Renal cortex interstitium (tissue), 11 donors: Measurements from ENCODE around the gene OXNAD1. TPM values are rescaled to one million over a fixed set of nuclear protein-coding genes. Genes with fewer than 3 reads are reported as not detected.
"Not testable (repeated sequence)": the region's sequence is repeated elsewhere in the genome, so short reads cannot be mapped to it uniquely, and the experiment has no call there.

Experiments used
- DNase-seq, 11 donors: peaks; one replicate each; pipeline ENCODE4 v3.0.0-alpha.2; 2013; ENCODE audit warnings: low read depth in 9 of 11, low spot score in 4 of 11; ENCODE audit errors: extremely low read depth in 1 of 11
- polyA plus RNA-seq, 3 donors: library from polyadenylated mRNA; unstranded; fragments of 120-200 nt; gene quantifications; one replicate each; pipeline ENCODE4 v1.2.1, GENCODE V29; 2013; ENCODE audit not compliant: insufficient read length in 3 of 3

Gene OXNAD1
- polyA plus RNA-seq, 3 donors = 15.6 to 17.3 (median 16.3) TPM

DNA sequence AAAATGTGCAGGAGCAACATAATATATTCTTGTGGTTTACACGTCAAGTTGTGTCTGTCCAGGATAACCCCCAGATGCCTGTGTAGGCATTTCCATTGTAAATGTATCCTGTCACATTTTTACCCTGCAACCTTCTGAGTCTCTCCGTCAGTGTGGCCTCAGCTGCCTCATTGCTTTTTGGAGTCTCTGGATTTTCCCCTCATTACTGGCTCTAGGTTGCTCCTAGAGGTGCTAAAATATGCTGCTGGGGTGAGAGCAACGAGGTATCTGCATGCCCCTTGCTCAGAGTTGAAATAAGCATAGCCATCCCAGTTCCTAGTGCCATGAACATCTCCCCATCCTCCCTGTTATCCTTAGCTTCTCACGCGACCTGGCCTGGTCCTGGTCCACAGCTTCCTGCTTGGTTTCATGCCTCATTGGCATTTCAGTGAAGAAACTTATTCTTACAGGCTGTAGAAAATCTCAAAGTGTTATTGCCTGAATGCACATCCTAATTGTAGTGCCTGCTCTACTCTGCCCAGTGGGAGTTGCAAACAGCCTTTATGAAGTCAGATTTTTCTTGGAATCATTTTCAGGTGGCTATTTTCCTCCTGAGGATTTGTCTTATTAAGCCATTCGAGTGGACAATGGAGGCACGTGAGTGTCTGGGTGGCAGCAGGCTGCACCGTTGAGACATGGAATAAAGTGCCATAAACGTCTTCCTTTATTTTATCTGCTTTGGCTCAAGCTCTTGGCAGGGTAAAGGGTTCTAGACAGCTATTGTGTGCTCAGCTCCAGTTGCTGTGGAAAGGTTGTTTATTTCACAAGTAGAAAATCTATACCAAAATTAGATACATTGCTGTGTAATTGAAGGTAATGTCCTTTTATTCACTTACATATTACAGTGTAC, 33.2 kb downstream of the OXNAD1 start:
- DNase-seq = no peak

DNA sequence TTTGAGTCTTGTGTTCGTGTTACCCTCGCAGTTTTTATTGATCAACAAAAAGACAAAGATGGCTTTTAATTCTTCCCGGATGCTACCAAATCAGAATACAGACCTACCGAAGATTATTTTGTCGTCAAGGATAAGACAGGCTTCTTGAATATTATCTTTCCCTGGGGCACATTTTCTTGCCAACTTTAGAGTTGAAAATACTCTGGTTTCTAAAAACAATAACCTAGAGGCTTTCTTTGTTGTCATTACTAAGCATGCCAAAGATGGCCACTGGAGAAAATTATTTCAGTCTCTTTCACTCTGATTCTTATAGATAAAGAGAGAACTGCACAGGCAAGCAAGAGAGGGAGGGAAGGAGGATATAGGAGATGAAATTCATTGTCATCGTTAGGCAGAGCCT, 33.9 kb downstream of the OXNAD1 start:
- no peak for DNase-seq

DNA sequence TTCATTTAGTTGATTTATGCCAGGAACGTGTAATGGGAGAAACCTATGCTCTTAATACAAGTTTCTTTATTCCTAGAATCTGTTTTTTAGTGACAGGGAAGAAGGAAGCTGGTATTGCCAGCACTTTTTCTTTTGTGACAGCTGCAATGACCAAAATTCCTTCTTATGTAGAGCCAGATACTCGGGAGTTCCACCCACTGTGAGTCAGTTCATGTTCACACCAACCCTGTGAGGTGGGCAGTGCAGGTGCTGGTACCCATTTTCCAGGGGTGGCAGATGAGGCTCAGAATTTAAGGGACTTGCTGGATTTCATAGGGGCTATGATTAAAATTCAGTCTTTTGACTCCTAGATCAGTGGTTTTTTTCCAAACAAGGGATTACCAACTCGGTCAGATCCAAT, 34.7 kb downstream of the OXNAD1 start:
- DNase-seq = no peak

DNA sequence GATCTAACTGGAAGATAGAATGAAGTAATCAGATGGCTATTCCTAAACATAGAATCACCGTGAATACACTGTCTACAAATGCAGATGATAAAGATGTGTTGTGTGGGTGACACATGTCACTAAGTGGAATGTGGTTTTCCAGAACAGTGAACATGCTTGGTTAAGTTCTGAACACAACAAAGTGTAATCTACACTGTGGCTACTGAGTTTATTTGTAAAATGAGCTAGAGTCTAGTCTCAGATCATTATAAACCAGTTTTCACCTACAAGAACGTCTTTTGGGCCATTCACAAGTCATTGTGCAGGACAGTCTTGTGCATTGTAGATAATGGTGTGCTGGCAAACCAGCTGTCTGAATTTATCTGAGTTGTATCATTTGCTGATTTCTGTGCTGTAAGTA, 35.3 kb downstream of the OXNAD1 start:
- no peak for DNase-seq

DNA sequence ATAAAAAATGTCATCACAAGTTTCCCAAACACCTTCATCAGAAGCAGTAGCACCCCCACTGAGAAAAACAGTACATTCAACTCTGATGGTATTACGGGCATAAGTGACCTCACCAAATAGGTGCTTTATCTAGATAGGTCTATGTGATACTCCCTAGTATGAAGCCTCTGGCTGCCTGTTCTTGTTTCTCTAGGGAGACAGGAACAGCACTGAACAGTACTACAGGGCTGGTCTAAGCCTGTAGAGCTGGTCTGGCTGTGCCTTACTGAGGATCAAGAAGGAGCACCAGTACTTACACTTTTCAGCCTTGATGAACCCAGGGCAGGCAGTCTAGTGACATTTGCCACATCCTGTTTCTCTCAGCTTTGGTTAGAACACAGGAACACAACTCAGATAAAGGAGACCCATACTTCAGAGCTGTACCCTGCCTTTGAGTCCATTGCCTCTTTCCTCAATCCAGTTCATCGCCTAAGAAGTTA, 35.9 kb downstream of the OXNAD1 start:
- DNase-seq = no peak

DNA sequence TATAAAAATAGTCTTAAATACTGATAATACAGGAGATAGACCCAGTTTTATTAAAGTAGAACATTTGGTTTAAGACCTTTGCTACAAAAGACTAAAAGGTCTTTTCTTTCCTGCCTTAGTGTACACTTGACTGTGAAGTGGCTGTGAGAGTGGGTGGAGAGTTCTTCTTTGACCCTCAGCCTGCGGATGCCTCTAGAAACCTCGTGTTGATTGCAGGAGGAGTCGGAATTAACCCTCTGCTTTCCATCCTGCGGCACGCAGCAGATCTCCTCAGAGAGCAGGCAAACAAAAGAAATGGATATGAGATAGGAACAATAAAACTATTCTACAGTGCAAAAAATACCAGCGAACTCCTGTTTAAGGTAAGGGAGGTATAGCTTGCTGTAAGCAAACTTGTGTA, 36.5 kb downstream of the OXNAD1 start:
- no peak for DNase-seq

DNA sequence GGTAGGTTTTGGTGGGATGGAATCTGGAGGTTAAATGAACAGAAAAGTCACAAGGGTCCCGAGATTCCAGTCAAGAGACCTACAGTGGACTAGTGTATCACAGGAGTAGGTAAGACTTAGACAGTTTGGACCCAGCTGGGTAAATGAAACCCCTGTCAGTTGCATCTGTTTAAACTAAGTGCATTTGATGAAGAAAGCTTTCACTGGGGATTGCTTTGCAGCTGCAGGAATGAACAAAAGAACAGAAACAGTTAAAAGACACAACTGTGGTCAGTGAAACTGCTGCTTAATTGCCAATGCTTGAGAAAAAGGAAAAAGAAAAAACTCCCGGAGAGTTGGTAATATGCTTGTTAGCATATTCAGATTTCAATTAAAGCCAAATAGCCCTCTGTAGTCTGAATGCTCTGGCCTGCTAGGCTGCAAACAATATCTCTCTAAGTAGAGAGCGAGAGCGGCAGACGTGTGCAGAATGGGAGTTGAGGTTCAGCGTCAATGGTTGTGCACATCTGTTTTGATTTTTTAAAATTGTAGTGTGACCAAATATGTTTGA, 37.1 kb downstream of the OXNAD1 start:
- no peak for DNase-seq

DNA sequence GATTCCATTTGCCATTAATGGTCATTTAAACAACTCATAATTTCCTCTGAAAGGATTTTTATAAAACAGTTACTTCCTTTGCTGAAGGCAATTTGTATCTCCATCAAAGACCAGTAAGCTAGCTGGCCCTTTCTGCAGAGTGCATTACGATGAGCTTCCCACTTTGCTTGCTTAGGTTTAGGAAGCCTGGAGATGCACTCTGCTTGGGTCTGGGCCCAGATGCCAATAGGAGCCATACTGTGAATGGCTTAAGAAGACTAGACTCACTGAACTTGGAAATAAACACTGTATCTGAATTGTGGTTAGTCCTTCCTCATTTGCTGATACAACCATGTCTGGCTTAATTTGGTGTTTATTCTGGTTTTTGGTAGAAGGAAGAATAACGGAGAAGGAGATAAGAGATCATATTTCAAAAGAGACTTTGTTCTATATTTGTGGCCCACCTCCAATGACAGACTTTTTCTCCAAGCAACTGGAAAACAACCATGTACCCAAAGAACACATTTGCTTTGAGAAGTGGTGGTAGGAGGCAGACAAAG, 38.1 kb downstream of the OXNAD1 start:
- DNase-seq = no peak

DNA sequence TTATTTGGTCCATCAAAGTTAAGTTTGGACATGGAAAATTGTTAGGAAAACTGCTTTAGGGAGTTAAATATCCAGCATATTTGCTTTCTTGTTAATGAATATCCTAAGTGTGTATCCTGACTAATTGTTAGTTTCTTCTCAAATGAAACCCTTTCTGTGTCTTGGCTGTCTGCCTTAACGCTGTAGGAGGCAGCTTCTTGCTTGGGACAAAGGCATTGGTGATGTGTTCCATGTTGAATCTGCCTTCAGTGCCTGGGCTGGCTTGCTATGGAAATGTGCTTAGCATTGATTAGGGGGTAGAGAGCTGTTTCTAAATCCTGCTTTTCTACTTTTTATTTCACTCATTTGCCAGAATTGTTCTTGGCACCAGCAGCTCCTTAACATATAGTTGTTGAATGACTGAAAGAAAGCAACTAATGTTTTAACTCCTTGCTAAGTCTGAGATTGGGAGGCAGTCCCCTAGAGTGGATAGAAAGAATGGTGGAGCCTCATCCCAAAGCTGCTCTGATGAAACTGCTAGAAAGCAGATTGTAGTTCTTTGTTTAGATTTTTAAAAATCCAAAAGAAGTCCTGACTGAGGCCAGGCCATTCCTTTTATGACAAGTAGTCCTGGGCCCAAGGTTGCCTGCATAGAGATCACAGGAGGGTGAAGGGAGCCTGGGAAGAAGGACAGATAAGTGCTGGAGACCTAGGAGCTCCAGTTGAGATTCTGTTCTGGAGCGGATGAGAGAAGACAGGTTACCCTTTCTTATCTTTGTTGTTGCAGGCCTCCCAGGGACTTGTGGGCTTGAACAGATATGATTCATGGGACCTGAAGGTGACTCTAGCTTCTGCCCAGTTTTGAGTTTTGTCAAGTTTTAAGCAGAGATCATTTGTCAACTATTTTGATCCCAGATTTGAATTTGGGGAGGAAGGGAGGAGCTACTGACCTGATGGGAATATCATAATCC, 39.3 kb downstream of the OXNAD1 start:
- DNase-seq = no peak

DNA sequence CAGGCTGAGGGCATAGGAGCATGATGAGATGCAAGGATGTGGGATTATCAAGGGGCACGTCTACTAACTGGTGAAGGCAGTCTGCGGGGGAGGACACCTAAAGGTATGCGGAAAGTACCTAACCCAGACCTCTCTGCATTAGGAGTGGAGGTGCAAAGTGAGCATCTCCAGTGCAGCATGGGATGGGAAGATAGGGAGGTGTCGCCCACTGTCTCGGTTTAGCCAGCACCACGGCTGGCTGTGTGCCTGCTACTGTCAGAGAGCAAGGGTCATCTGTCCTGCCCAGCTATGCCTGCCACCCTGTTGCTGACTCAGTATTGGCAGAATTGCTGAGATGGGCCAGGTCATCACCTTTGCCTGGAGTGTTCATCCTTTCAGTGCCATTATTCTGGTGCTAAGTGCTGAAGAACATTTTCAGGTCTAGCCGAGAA, 40.1 kb downstream of the OXNAD1 start:
- no peak for DNase-seq

DNA sequence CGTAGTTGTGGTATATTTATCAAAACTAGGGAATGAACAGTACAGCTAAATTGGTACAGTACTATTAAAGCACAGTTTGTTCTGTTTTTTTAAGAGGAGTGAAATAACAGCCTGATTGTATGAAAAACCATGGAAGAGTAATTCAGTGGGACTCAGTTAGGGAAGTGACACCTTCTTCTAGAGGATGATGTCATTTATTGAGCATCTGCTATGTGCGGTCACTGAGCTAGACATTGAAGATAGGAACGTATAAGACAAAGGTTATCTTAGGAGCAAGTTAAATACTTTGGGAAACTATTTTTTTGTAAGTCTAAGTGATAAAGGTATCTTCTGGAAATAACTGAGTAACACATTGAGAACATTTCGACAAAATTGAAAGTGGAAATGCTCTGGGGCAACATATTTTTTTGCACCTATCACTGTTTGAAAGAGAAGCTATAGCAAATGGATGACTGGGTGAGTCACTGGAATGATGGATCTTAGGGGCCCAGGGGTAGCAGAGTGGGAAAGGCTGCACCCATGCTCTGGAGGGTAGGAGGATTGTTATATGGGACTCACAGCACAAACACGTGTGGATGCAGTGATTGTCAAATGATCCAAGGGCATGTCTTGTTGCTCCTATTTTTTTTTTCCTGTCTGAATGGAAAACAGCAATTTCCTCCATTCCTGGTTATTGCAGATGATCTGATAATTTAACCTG, 43.0 kb downstream of the OXNAD1 start:
- no peak for DNase-seq

DNA sequence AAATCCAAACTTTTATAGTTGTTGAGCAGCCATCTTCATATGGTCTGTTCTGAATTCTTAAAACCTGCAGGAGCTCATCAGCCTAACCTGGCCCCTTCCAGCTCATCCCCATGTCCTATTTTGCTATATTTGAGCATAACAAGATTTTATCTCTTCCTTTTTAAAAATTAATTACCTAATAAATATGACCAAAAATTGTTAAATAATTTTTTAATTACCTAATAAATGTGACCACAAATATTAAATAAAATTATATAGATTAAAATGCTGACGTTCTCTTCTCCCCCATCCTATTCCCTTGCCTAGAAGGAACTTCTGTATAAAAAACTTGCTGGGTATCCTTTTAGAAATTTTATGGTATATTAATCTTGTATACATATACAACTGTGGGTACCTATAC, 43.7 kb downstream of the OXNAD1 start:
- DNase-seq = no peak

DNA sequence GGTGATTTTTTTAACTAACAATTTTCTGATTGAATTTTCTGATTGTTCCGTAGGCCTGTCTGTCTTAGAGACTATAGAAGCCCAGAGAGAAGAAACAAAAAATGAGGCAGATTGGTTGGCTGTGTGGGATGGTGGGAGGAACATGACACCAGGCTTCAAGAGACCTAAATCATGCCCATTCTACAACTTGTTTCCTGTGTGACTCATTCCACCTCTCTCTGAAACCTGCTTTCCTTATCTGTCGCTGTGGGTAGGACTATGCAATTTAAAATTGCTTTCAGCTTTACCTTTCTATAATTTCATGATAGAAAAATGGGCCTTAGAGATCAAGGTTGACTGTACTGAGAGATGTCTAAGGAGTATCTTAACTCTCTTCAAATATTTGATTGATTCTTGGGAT, 44.5 kb downstream of the OXNAD1 start:
- DNase-seq = no peak

DNA sequence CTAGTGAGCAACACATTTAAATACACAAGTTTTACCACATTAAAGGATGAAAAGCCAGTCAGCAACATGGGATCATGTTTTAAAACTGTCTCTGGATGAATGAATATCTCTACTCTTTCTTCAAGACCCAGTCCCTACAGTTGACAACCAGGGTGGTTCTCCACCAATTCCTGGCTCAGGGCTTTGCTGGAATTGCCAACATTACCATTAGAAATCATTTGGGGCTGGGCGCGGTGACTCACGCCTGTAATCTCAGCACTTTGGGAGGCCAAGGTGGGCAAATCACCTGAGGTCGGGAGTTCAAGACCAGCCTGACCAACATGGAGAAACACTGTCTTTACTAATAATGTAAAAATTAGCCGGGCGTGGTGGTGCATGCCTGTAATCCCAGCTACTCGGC, 45.5 kb downstream of the OXNAD1 start:
- not testable (repeated sequence) for DNase-seq

DNA sequence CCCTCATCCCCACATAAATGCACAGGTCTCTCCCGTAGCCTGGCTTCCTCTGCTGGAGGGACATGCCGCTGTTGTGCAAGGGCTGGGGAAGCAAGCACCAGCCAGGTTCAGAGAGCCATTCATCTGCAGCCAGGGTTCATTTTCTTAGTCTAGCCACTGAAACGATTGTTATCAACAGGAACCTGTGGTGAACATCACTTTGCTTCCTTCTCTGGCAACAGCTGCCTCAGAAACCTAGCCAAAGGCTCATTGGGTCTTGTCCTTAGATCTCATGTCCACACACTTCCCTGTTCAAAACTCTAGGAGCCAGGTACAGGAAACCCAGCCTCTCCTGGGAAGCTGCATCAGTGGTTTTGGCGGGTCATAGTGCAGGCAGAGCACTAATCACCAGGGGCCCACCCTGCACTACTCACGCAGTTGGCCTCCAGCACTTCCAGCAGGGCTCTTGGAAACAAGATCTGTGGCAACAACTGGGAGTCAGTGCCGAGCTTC, 47.0 kb downstream of the OXNAD1 start:
- DNase-seq = no peak

DNA sequence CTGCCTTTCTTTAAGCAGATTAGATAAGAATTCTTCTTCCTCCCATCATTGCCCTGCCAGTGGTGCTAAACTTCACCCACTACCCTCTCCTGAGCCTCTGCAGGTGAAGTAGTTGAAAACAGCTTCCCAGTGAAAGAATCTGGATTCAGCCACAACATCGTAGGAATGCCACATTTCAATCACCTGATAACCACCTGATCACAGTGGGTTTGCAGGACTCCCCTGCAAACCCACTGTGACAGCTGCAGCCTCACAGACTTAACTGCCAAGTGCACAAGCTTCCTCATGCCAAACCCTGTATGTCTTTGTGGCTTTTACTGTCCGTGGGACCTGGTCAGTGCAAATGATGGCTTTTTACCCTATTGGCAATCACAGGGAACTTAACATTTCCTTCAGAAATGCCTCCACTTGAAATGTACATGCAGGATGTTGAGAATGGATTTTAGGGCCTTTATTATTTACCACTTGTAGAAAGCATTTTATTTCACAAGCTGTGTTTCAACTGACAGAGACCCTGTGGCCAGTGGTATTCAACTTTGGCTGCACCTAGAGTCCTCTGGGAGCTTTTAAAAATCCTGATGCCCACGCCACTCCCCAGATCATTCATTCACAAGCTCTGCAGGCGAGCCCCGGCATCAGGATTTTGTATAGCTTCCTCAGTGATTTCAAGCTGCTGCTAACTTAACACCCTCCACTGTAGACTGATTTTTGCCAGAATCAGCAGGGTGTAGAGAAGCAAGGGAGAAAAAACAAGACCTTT, 49.1 kb downstream of the OXNAD1 start:
- no peak for DNase-seq

DNA sequence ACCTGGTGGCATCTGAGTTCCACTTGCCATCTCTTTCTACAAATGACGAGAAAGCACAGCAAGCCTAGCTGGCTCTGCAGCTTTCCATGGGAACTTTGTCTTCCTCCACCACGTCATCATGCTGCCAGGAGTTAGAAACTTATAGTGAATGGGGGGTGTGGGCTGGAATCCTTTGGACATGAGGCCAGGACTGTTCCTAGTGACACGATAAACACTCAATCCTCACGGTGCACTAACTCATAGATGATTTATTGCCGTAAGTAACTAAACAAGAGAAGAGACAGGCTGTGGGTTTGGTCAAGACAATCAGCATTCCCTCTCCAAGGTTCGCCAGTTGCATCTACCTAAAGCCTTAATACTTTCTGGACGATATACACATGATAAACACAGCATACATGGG, 50.6 kb downstream of the OXNAD1 start:
- no peak for DNase-seq

DNA sequence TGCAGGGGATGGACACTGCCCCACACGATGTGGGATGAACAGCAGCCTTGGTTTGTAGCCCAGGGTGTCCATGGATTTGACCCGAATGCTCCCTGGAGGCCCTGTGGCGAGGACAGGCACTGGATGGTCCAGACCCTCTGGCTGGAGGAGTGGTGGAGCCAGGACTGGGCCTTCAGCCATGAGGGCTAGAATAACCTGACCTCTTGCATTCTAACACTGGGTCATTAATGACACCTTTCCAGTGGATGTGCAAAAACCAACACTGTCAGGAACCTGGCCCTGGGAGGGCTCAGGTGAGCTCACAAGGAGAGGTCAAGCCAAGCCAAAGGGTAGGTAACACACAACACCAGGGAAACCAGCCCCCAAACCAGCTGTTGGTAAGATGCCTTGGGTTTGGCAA, 51.4 kb downstream of the OXNAD1 start:
- no peak for DNase-seq
